CD8-positive, alpha-beta memory T cell (primary cell): ENCODE data around the gene UBAC2. TPM values are rescaled to one million over a fixed set of nuclear protein-coding genes. Genes with fewer than 3 reads are reported as not detected.
A peak's percentile ranks its signal among the peaks of the same experiment; 100 is the strongest.

Experiments
- CTCF ChIA-PET: fragments of 350-600 bp; sonication (Branson Sonifier 250); formaldehyde crosslinking; loops from one replicate; lab custom pipeline; 2021; ENCODE audit warnings: antibody characterized with exemption; lab: Charles Lee
- POLR2A ChIA-PET: fragments of 350-600 bp; sonication (Branson Sonifier 250); formaldehyde crosslinking; loops from one replicate; lab custom pipeline; 2021; ENCODE audit warnings: antibody characterized with exemption; lab: Charles Lee
- DNase-seq, 5 donors: peaks; one replicate each; pipeline versions ENCODE4 v3.0.0 to v3.0.0-alpha.2; 2020 to 2022; ENCODE audit warnings: mixed read lengths in 1 of 5
- H3K27ac ChIP-seq: one replicate; pipeline ENCODE4 v1.7.0; 2013; ENCODE audit warnings: low read depth, mild to moderate bottlenecking, low read length, moderate library complexity
- H3K27me3 ChIP-seq: 2 replicates; pipeline ENCODE4 v1.7.0; 2013; ENCODE audit warnings: low read length, mild to moderate bottlenecking; ENCODE audit not compliant: insufficient read depth, poor library complexity, severe bottlenecking
- H3K36me3 ChIP-seq: 2 replicates; pipeline ENCODE4 v1.7.0; 2013; ENCODE audit warnings: mild to moderate bottlenecking, low read length, moderate library complexity; ENCODE audit not compliant: insufficient read depth
- H3K4me1 ChIP-seq: 2 replicates; pipeline ENCODE4 v1.7.0; 2013; ENCODE audit warnings: mild to moderate bottlenecking, low read length, moderate library complexity; ENCODE audit not compliant: insufficient read depth
- H3K4me3 ChIP-seq: 2 replicates; pipeline ENCODE4 v1.7.0; 2013; ENCODE audit warnings: mild to moderate bottlenecking, low read length
- H3K9me3 ChIP-seq: 2 replicates; pipeline ENCODE4 v1.7.0; 2013; ENCODE audit warnings: mild to moderate bottlenecking, low read length
- H3K27ac Mint-ChIP-seq, 8 donors: one replicate each; pipeline ENCODE4 v1.8.0; 2020 to 2021; ENCODE audit warnings: mixed read lengths in 8 of 8, mild to moderate bottlenecking in 6 of 8, inconsistent platforms in 3 of 8, moderate library complexity in 3 of 8
- H3K27me3 Mint-ChIP-seq, 2 donors: one replicate each; pipeline ENCODE4 v1.8.0; 2020 to 2021; ENCODE audit warnings: mixed read lengths in 2 of 2, mild to moderate bottlenecking in 1 of 2, moderate library complexity in 1 of 2
- H3K36me3 Mint-ChIP-seq, 3 donors: one replicate each; pipeline ENCODE4 v1.8.0; 2020 to 2021; ENCODE audit warnings: mixed read lengths in 3 of 3, inconsistent platforms in 1 of 3, mild to moderate bottlenecking in 1 of 3
- H3K4me1 Mint-ChIP-seq, 3 donors: one replicate each; pipeline ENCODE4 v1.8.0; 2020 to 2021; ENCODE audit warnings: mixed read lengths in 3 of 3, inconsistent platforms in 1 of 3, mild to moderate bottlenecking in 1 of 3
- H3K4me3 Mint-ChIP-seq, 7 donors: one replicate each; pipeline ENCODE4 v1.8.0; 2020 to 2021; ENCODE audit warnings: mixed read lengths in 7 of 7, mild to moderate bottlenecking in 6 of 7, moderate library complexity in 4 of 7, inconsistent platforms in 2 of 7
- H3K9me3 Mint-ChIP-seq, 5 donors: one replicate each; pipeline ENCODE4 v1.8.0; 2020 to 2022; ENCODE audit warnings: mixed read lengths in 5 of 5, mild to moderate bottlenecking in 3 of 5, moderate library complexity in 2 of 5, inconsistent platforms in 1 of 5
- polyA plus RNA-seq: library from polyadenylated mRNA; unstranded; fragments of 300-500 nt; fragmentation: Illumina TruSeq; gene quantifications from one replicate; pipeline ENCODE4 v1.2.3, GENCODE V29; 2021
- total RNA-seq, 2 experiments: library from RNA; stranded (reverse); gene quantifications; one replicate each; pipeline ENCODE4 v1.2.3, GENCODE V29; 2021

UBAC2 gene
- total and polyA plus RNA-seq, 3 experiments from 2014 or later = 62.3 to 160 (median 63.7) TPM

DNA sequence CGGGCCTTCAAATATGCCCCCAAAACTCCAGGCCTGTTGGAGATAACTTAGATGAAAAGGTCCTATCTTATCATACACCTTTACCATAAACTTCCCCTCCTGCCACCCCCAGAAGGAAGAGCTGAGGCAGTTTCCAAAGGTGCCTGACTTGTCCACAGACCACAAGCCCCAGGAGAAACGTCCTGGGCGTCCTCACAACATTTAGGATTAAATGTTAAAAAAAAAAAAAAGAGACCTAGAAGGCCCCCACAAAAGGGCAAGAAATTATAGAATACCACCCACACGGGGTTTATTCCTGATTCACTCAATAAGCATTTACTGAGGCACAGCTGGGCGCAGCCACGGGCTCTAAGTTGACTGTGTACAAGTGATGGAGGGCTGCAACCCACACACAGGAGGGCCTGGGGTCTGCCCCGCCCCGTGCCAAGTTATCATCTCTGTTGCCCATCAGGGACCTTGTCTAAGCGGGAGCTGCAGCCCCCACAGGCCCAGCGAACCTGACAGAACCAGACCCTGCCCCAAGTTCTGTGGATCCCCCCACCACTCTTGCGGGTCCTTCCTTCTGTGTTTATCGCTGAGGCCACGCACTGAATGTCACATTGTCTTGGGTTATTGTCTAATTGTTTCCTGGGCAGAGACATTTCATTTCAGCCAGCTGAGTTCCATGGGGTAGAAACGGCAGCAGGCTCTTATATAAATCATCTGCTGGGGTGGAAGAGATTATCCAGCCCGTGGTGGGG, 217.6 kb downstream of the UBAC2 start:
- Mint-ChIP-seq H3K27me3 (no peaks in the 10 kb centered on the region), H3K36me3 (no peaks in the 10 kb centered on the region), H3K4me3 (no peak overlapping the region), H3K9me3 (no peaks in the 10 kb centered on the region), H3K4me1 (peaks cover 37 to 51% (median 47%) of the 10 kb centered on the region in 3 donors), H3K27ac (peak overlapping the region in 3 of 8 donors; percentile 1 to 77 (median 55))
- H3K27ac ChIP-seq = no peak overlapping the region
- no peaks in the 10 kb centered on the region for H3K9me3 ChIP-seq
- no peak for DNase-seq
- ChIA-PET CTCF (interaction anchor here (2.5 to 10.2 kb wide), 2 partner anchors 17 to 149 kb away, joined by 13 to 108 read pairs; no protein-coding TSS in a partner anchor), POLR2A (interaction anchor here (0.6 kb wide), 1 partner anchor 214 kb away, joined by 4 read pairs; no protein-coding TSS in a partner anchor)
- H3K4me1 ChIP-seq = peaks cover 74% of the 10 kb centered on the region
- H3K36me3 ChIP-seq = no peaks in the 10 kb centered on the region
- H3K27me3 ChIP-seq = no peaks in the 10 kb centered on the region
- H3K4me3 ChIP-seq = peak overlapping the region; percentile 40

DNA sequence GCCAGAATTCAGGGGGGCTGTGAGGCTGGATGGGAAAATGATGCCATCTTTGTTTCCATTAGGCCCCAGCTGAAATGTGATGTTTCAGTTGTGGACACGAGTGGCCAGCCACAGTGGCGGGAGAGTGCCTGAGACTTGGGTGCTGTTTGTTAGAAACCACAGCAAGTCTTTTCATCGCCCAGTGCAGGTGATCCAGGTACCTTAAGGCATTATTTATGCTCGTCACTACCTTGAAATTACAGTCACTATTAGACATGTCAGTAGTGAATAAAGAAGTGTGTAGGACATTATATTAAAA, 218.1 kb downstream of the UBAC2 start:
- POLR2A ChIA-PET = interaction anchor here (0.6 kb wide), 1 partner anchor 214 kb away, joined by 4 read pairs; no protein-coding TSS in a partner anchor
- CTCF ChIA-PET = interaction anchor here (1.6 to 10.2 kb wide), 3 partner anchors 16 to 149 kb away, joined by 4 to 108 read pairs (median 13); no protein-coding TSS in a partner anchor
- peak overlapping the region in 2 of 8 donors; percentile 63 to 76 for H3K27ac Mint-ChIP-seq

DNA sequence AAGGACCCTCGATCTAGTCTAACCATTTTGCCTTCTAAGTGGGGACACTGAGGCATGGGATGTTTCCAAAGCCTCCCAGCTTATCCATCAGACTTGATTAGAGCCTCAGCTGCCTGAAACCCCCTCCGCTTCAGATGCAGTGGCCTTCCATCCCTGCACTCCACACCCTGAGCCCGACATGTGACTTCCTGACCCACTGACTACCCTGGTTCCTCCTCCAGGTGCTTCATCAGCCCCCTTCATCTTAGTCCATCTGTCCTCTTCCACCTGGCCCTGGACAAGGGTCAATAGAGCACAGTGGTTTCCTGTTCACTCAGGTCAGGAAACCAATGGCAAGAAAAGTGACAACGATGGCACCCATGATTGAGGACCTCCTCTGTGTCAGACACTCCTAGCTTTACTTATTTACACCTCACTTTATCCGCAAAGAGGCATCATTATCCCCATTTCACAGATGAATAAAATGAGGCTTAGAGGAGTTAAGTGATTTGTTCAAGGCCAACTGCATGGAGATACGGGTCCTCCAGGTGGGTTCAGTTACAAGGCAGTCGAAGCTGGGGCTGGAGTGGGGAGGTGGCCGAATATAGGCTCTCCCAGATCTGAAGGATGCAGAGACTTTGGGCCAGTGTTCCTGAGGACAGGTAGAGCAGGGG, 219.1 kb downstream of the UBAC2 start:
- Histone ChIP-seq H3K9me3 (no peaks in the 10 kb centered on the region), H3K36me3 (no peaks in the 10 kb centered on the region), H3K4me3 (peak overlapping the region; percentile 18), H3K27me3 (no peaks in the 10 kb centered on the region), H3K27ac (no peak overlapping the region), H3K4me1 (peaks cover 75% of the 10 kb centered on the region)
- H3K27me3 Mint-ChIP-seq = no peaks in the 10 kb centered on the region
- no peaks in the 10 kb centered on the region for H3K9me3 Mint-ChIP-seq
- peak overlapping the region; percentile 51 to 96 (median 90) for H3K27ac Mint-ChIP-seq
- peak overlapping the region; percentile 58 to 91 (median 83) for H3K4me3 Mint-ChIP-seq
- CTCF ChIA-PET = interaction anchor here (1.0 to 10.2 kb wide), 6 partner anchors 15 to 150 kb away, joined by 3 to 108 read pairs (median 6); no protein-coding TSS in a partner anchor
- H3K4me1 Mint-ChIP-seq = peaks cover 40 to 62% (median 56%) of the 10 kb centered on the region in 3 donors
- POLR2A ChIA-PET = interaction anchor here (0.9 to 1.0 kb wide), 2 partner anchors 14 to 145 kb away, joined by 3 read pairs; no protein-coding TSS in a partner anchor
- no peak for DNase-seq
- no peaks in the 10 kb centered on the region for H3K36me3 Mint-ChIP-seq

More for the DNA sequence above, 218.1 kb downstream of the UBAC2 start:
- H3K36me3 ChIP-seq = no peaks in the 10 kb centered on the region
- no peaks in the 10 kb centered on the region for H3K27me3 Mint-ChIP-seq
- no peaks in the 10 kb centered on the region for H3K9me3 Mint-ChIP-seq
- no peaks in the 10 kb centered on the region for H3K36me3 Mint-ChIP-seq
- H3K4me1 Mint-ChIP-seq = peaks cover 38 to 55% (median 50%) of the 10 kb centered on the region in 3 donors
- no peaks in the 10 kb centered on the region for H3K9me3 ChIP-seq
- H3K4me3 ChIP-seq = no peak overlapping the region
- peaks cover 75% of the 10 kb centered on the region for H3K4me1 ChIP-seq
- no peak overlapping the region for H3K27ac ChIP-seq
- DNase-seq = no peak
- H3K27me3 ChIP-seq = no peaks in the 10 kb centered on the region
- peak overlapping the region in 1 of 7 donors; percentile 18 for H3K4me3 Mint-ChIP-seq

DNA sequence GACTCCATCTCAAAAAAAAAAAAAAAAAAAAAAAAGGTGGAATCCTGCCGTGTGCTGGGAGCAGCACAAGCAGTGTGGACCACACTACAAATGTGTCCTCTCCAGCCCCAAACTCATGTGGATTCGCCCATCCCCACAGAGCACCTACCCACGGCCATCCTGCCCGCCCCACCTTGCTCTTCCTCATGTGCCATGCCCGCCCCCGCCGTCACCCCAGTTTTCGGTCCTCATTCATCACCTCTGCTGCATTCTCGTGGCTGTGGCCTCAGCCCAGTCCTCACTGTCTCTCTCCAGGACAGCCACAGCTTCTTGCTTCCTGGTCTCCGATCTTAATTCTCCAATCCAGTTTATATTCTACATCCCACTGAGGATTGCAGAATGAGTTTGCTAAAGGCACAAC, 220.6 kb downstream of the UBAC2 start:
- Histone ChIP-seq H3K27ac (no peak overlapping the region), H3K36me3 (no peaks in the 10 kb centered on the region), H3K27me3 (no peaks in the 10 kb centered on the region), H3K4me3 (no peak overlapping the region), H3K9me3 (no peaks in the 10 kb centered on the region), H3K4me1 (peaks cover 89% of the 10 kb centered on the region)
- ChIA-PET POLR2A (interaction anchor here (0.6 kb wide), 1 partner anchor 17 kb away, joined by 3 read pairs; no protein-coding TSS in a partner anchor), CTCF (interaction anchor here (1.0 to 10.2 kb wide), 3 partner anchors 14 to 155 kb away, joined by 3 to 108 read pairs (median 9); no protein-coding TSS in a partner anchor)
- H3K36me3 Mint-ChIP-seq = no peaks in the 10 kb centered on the region
- no peak for DNase-seq
- H3K27ac Mint-ChIP-seq = peak overlapping the region in 7 of 8 donors; percentile 2 to 92 (median 70)
- peaks cover 53 to 77% (median 71%) of the 10 kb centered on the region in 3 donors for H3K4me1 Mint-ChIP-seq
- H3K27me3 Mint-ChIP-seq = no peaks in the 10 kb centered on the region
- H3K9me3 Mint-ChIP-seq = no peaks in the 10 kb centered on the region
- H3K4me3 Mint-ChIP-seq = peak overlapping the region; percentile 13 to 91 (median 34)

DNA sequence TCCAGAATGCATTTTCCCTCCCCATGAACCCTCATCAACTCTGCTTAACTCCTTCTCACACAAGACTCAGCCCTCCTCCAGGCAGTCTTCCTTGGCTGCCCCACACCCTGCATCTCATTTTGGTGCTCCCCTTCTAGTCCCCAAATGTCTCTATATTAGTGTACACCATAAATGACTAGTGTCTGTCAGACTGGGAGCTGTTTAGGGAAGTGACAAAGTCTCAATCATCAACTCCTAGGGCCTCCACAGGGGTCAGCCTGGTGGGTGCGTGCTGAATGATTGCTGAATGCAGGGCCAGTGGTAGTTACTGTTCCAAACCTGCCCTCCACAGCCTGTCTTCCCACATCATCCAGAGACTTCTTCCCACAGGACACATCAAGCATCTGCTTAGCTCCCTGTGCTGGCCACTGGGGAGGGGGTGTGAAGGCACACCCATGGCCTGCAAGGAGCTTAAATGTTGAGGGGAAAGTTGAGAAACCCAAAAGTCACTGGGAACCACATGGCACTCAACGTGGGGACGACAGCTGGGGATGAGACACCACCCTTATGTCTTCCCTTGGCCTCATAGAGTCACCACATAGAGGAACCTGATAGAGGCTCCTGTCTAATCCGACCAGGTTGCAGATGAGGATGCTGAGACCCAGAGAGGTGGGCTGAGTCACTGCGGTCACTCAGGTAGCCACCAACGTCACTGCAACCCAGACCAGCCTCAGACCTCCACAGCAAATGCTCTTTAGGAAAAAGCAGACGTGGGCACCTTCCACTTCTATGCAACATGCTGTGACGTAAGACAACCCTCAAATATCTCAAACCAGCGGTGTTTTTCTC, 221.3 kb downstream of the UBAC2 start:
- peak overlapping the region in 6 of 7 donors; percentile 13 to 91 (median 40) for H3K4me3 Mint-ChIP-seq
- CTCF ChIA-PET = interaction anchor here (1.4 to 10.2 kb wide), 2 partner anchors 13 to 40 kb away, joined by 4 to 108 read pairs; no protein-coding TSS in a partner anchor
- Histone ChIP-seq H3K9me3 (no peaks in the 10 kb centered on the region), H3K27ac (no peak overlapping the region), H3K27me3 (no peaks in the 10 kb centered on the region), H3K4me3 (no peak overlapping the region), H3K4me1 (peaks cover 93% of the 10 kb centered on the region), H3K36me3 (no peaks in the 10 kb centered on the region)
- POLR2A ChIA-PET = no interaction called here
- no peaks in the 10 kb centered on the region for H3K9me3 Mint-ChIP-seq
- H3K27me3 Mint-ChIP-seq = no peaks in the 10 kb centered on the region
- no peaks in the 10 kb centered on the region for H3K36me3 Mint-ChIP-seq
- peak overlapping the region in 6 of 8 donors; percentile 13 to 92 (median 76) for H3K27ac Mint-ChIP-seq
- peaks cover 56 to 81% (median 74%) of the 10 kb centered on the region in 3 donors for H3K4me1 Mint-ChIP-seq
- DNase-seq = peak in 1 of 5 donors; percentile 33

DNA sequence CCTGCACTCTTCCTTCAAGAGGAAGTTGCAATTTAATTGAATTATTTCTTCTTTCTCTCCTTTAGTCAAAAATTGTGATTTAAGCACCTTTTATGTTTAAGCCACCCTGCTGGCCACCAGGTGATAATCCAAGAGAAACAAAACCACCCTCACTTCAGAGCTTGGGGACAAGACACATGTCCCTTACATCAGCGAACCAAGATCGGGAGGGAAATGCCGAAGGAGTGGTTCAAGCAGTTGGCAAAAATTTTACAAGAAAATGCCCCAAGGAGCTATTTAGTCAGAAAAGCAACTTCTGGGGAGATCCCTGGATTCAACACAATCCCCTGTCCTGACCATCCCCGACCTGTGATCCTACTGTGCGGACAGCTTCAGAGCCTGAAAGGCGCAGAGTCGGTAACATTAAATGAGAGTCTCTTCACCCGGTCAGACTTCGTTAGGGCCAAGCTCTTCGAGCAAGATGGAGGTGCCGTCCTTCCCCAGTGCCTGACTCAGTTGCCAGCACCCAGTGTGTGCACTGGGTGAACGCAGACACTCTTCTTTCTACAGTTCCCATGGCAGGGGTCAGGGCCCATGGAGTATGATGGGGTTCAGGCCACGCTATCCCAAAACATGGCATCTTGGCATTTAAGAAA, 222.0 kb downstream of the UBAC2 start:
- no peaks in the 10 kb centered on the region for H3K9me3 Mint-ChIP-seq
- Histone ChIP-seq H3K27me3 (no peaks in the 10 kb centered on the region), H3K4me3 (no peak overlapping the region), H3K36me3 (no peaks in the 10 kb centered on the region), H3K27ac (no peak overlapping the region), H3K9me3 (no peaks in the 10 kb centered on the region), H3K4me1 (peaks cover 90% of the 10 kb centered on the region)
- peaks cover 54 to 82% (median 74%) of the 10 kb centered on the region in 3 donors for H3K4me1 Mint-ChIP-seq
- no peaks in the 10 kb centered on the region for H3K27me3 Mint-ChIP-seq
- H3K4me3 Mint-ChIP-seq = no peak overlapping the region
- CTCF ChIA-PET = interaction anchor here (1.4 to 10.2 kb wide), 2 partner anchors 12 to 41 kb away, joined by 4 to 108 read pairs; no protein-coding TSS in a partner anchor
- DNase-seq = no peak
- POLR2A ChIA-PET = no interaction called here
- H3K36me3 Mint-ChIP-seq = no peaks in the 10 kb centered on the region
- peak overlapping the region in 3 of 8 donors; percentile 48 to 72 (median 52) for H3K27ac Mint-ChIP-seq
